Osteoblast (primary cell): Measurements from ENCODE around the gene NAV2. TPM values are rescaled to one million over a fixed set of nuclear protein-coding genes. Genes with fewer than 3 reads are reported as not detected.
A peak's percentile ranks its signal among the peaks of the same experiment; 100 is the strongest.

Experiments used
- DNase-seq: peaks from one replicate; pipeline ENCODE4 v3.0.0; 2011; ENCODE audit warnings: low spot score, mixed read lengths; ENCODE audit not compliant: insufficient read length; ENCODE audit errors: missing footprints
- H2AFZ ChIP-seq: 2 replicates; pipeline ENCODE4 v1.6.0; 2011; ENCODE audit warnings: mild to moderate bottlenecking, low read length
- H3K27ac ChIP-seq: 2 replicates; pipeline ENCODE4 v1.5.1; 2011; ENCODE audit warnings: mild to moderate bottlenecking, low read depth, low read length, moderate library complexity
- H3K27me3 ChIP-seq: 2 replicates; pipeline ENCODE4 v1.6.0; 2012; ENCODE audit warnings: mild to moderate bottlenecking, control low read depth, inconsistent platforms, low read length, moderate library complexity; ENCODE audit not compliant: insufficient read depth
- H3K36me3 ChIP-seq: 2 replicates; pipeline ENCODE4 v1.5.1; 2011; ENCODE audit warnings: mild to moderate bottlenecking, low read length, control low read depth, moderate library complexity; ENCODE audit not compliant: insufficient read depth
- H3K4me1 ChIP-seq: 2 replicates; pipeline ENCODE4 v1.5.1; 2011; ENCODE audit warnings: mild to moderate bottlenecking, low read length, control low read depth, moderate library complexity; ENCODE audit not compliant: insufficient read depth
- H3K4me2 ChIP-seq: 2 replicates; pipeline ENCODE4 v1.6.0; 2011; ENCODE audit warnings: mild to moderate bottlenecking, low read length; ENCODE audit not compliant: insufficient read depth
- H3K4me3 ChIP-seq: fragments of 200-600 bp; sonication (generic); 3 replicates; pipeline ENCODE4 v1.5.1; 2012; ENCODE audit warnings: mild to moderate bottlenecking, low read length, inconsistent platforms; ENCODE audit not compliant: insufficient read depth
- H3K79me2 ChIP-seq: 2 replicates; pipeline ENCODE4 v1.6.0; 2012; ENCODE audit warnings: mild to moderate bottlenecking, low read length, control low read depth, inconsistent platforms; ENCODE audit not compliant: insufficient read depth
- H3K9me3 ChIP-seq: 2 replicates; pipeline ENCODE4 v1.5.1; 2011; ENCODE audit warnings: low read depth, low read length, control low read depth
- H4K20me1 ChIP-seq: 2 replicates; pipeline ENCODE4 v1.6.0; 2012; ENCODE audit warnings: mild to moderate bottlenecking, low read length, control low read depth; ENCODE audit not compliant: insufficient read depth
- CTCF ChIP-seq: IDR thresholded peaks from 2 replicates; pipeline ENCODE4 v1.5.1; 2011; ENCODE audit warnings: mild to moderate bottlenecking, low read depth, low read length, moderate library complexity; ENCODE audit errors: extremely low read depth
- total RNA-seq: library from RNA; depleted of rRNA; stranded (reverse); fragments of >200 nt; gene quantifications from 2 replicates; pipeline ENCODE4 v1.2.3, GENCODE V29; 2012

The NAV2 gene
- total RNA-seq, 1 donor: 8.7 TPM

DNA sequence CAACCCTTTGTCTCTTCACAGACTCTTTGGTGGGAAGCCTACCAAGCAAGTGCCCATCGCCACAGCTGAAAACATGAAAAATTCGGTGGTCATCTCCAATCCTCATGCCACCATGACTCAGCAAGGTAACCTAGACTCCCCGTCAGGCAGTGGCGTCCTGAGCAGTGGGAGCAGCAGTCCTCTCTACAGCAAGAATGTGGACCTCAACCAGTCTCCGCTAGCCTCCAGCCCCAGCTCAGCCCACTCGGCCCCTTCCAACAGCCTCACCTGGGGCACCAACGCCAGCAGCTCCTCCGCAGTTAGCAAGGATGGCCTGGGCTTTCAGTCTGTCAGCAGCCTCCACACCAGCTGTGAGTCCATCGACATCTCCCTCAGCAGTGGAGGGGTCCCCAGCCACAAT is 336.1 kb downstream of the NAV2 start:
- no peak for DNase-seq
- Histone ChIP-seq H3K9me3 (no peaks in the 10 kb centered on the region), H3K4me1 (peaks cover 14% of the 10 kb centered on the region), H3K27me3 (no peaks in the 10 kb centered on the region), H2AFZ (no peak overlapping the region), H3K4me3 (no peak overlapping the region), H4K20me1 (no peaks in the 10 kb centered on the region), H3K27ac (peak overlapping the region; percentile 40), H3K4me2 (no peak overlapping the region), H3K79me2 (peaks cover 4% of the 10 kb centered on the region), H3K36me3 (peaks cover 36% of the 10 kb centered on the region)
- no peak for TF ChIP-seq CTCF

- no peak for TF ChIP-seq CTCF
- H3K36me3 ChIP-seq: peaks cover 36% of the 10 kb centered on the region
These were observed 336.6 kb downstream of the NAV2 start for GRCh38 chr11:20049231-20049630.

DNA sequence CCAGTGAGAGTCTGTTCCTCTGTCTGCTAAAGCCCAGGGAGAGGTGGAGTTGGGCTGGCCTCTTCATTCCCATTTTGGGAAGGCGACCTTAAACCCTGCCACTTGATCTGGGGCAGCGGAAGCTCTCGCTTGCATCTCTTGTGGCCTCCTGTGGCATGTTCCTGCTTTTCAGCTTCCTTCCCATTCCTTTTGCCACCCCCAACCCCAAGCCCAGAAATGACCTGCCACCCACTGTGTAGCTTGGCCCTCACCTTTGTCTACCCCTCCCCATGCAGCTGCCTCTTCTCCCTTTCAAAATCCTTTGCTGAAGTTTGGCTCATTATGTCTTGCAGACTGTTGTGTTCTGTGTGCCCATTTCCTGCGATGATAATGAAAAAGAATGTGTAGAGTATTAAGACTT is 337.4 kb downstream of the NAV2 start:
- Histone ChIP-seq H3K27me3 (no peaks in the 10 kb centered on the region), H3K79me2 (peaks cover 4% of the 10 kb centered on the region), H3K36me3 (peaks cover 38% of the 10 kb centered on the region), H3K4me2 (no peak overlapping the region), H3K4me3 (no peak overlapping the region), H2AFZ (no peak overlapping the region), H3K4me1 (peaks cover 14% of the 10 kb centered on the region), H4K20me1 (no peaks in the 10 kb centered on the region), H3K9me3 (no peaks in the 10 kb centered on the region), H3K27ac (no peak overlapping the region)
- no peak for DNase-seq
- TF ChIP-seq CTCF: no peak

More at GRCh38 chr11:20049231-20049630, 336.6 kb downstream of the NAV2 start:
- no peak overlapping the region for H2AFZ ChIP-seq
- no peaks in the 10 kb centered on the region for H3K27me3 ChIP-seq
- DNase-seq: peak; percentile 69
- H3K4me2 ChIP-seq: no peak overlapping the region
- no peaks in the 10 kb centered on the region for H4K20me1 ChIP-seq
- peaks cover 14% of the 10 kb centered on the region for H3K4me1 ChIP-seq
- peaks cover 4% of the 10 kb centered on the region for H3K79me2 ChIP-seq
- peak overlapping the region; percentile 8 for H3K27ac ChIP-seq
- no peak overlapping the region for H3K4me3 ChIP-seq
- no peaks in the 10 kb centered on the region for H3K9me3 ChIP-seq

- Histone ChIP-seq H3K79me2 (peaks cover 4% of the 10 kb centered on the region), H3K36me3 (peaks cover 34% of the 10 kb centered on the region), H3K27ac (no peak overlapping the region), H3K4me1 (peaks cover 14% of the 10 kb centered on the region), H4K20me1 (no peaks in the 10 kb centered on the region), H3K9me3 (no peaks in the 10 kb centered on the region), H3K4me2 (no peak overlapping the region), H3K27me3 (no peaks in the 10 kb centered on the region), H2AFZ (no peak overlapping the region), H3K4me3 (no peak overlapping the region)
- DNase-seq: no peak
- no peak for TF ChIP-seq CTCF
These were observed 338.1 kb downstream of the NAV2 start for GRCh38 chr11:20050551-20051333.
